Breast epithelium (tissue), 3 donors: ENCODE measurements around the gene SPATA6L.

Source experiments
- POLR2A ChIP-seq: fragments of 450-650 bp; IDR thresholded peaks from one replicate; pipeline ENCODE4 v1.6.1; 2016; ENCODE audit warnings: antibody characterized with exemption, mild to moderate bottlenecking, moderate library complexity
- POLR2AphosphoS5 ChIP-seq, 3 donors: sonication (generic); formaldehyde crosslinking; IDR thresholded peaks; one replicate each; pipeline ENCODE4 v1.6.1; 2017; ENCODE audit warnings: antibody characterized with exemption in 3 of 3
- TF ChIP-seq, protein P1 (sequence below), 3 donors: fragments of 450-650 bp; IDR thresholded peaks; one replicate each; pipeline ENCODE4 v1.5.1; 2016 to 2017; ENCODE audit warnings: antibody characterized with exemption in 3 of 3, mild to moderate bottlenecking in 3 of 3, moderate library complexity in 3 of 3

GRCh38 chr9:4678679-4679267 is 12.5 kb upstream of the SPATA6L start:
- TF ChIP-seq, protein P1, sequence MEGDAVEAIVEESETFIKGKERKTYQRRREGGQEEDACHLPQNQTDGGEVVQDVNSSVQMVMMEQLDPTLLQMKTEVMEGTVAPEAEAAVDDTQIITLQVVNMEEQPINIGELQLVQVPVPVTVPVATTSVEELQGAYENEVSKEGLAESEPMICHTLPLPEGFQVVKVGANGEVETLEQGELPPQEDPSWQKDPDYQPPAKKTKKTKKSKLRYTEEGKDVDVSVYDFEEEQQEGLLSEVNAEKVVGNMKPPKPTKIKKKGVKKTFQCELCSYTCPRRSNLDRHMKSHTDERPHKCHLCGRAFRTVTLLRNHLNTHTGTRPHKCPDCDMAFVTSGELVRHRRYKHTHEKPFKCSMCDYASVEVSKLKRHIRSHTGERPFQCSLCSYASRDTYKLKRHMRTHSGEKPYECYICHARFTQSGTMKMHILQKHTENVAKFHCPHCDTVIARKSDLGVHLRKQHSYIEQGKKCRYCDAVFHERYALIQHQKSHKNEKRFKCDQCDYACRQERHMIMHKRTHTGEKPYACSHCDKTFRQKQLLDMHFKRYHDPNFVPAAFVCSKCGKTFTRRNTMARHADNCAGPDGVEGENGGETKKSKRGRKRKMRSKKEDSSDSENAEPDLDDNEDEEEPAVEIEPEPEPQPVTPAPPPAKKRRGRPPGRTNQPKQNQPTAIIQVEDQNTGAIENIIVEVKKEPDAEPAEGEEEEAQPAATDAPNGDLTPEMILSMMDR (IDR thresholded peaks at IDR 0.05): no peak
- TF ChIP-seq POLR2A: no peak
- TF ChIP-seq POLR2AphosphoS5 (IDR thresholded peaks at IDR 0.05): no peak
